GM21825 (cell line): ENCODE measurements around the gene RNU6-1.

Experiments
- ATAC-seq: cut with Tn5 transposase; IDR thresholded peaks from one replicate; pipeline ENCODE4 v1.9.1; 2021; ENCODE audit warnings: mild to moderate bottlenecking, moderate library complexity; ENCODE audit not compliant: unreplicated experiment

Gene RNU6-1

DNA sequence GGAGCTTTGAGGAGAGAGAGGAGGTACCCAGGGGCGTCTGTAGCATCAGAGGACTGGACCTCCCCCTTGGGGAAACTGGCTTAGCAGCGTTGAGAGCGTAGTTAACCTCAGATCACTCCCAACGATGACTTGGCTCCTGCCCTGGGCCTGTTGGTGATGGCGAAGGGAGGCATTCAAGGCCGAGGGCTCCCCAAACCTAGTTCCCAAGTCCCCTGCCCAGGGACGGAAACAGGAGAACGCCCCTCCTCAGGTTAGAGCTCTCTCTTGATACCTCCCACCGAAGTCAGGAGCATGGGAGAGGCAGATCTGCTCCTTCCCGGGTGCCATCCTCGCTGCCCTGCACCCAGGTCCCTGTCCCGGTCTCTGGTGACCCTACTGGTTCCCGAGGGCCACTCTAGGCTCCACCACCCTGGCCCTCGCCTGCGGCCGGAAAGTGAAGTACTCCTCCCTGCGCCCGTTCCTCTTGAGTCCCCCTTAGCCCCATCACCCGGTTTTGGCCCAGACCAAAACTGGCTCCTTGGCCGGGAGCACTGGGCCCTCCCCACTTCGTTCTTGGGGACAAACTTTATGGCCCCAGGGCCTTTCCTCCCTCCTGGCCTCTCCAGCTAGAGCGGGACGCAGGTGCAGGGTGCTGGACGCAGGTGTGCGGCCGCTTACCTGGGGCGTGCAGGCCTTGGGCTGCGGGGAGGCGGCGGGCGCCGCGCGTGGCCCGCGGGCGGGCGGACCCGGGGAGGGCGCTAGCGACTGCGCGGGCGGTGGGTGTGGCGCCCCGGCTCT lies 17.1 kb downstream of the RNU6-1 start:
- ATAC-seq = no peak

DNA sequence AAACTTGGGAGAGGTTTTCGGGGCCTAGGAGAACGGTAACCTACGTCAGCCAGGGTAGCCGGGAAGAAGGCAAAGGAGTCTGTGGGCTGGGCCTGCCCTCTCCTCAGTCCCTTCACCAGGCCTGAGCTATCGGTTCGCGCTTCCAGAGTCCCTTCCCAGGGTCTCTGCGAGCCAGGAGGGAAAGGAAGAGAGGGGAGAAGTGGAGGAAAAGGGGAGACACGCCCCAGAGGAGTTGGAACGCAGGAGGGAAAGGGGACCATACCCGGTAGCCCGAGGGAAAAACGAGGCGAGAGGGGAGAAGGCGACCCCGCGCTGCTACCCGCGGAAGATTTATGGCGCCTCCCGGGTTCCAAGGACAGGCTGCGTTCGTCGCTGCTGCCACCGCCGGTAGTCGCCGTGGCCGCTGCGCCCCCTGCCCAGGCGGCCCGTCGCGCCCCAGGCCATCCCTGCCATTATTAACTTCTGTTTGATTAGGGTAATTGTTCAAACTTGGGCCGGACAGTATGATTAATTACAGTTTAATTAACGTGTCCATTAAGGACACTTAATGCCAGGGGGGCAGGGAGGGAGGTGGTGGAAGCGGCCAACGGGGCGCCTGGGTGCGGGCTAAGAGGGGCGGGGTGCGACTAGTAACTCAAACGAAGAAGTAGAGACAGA lies 17.9 kb downstream of the RNU6-1 start:
- ATAC-seq = no peak

DNA sequence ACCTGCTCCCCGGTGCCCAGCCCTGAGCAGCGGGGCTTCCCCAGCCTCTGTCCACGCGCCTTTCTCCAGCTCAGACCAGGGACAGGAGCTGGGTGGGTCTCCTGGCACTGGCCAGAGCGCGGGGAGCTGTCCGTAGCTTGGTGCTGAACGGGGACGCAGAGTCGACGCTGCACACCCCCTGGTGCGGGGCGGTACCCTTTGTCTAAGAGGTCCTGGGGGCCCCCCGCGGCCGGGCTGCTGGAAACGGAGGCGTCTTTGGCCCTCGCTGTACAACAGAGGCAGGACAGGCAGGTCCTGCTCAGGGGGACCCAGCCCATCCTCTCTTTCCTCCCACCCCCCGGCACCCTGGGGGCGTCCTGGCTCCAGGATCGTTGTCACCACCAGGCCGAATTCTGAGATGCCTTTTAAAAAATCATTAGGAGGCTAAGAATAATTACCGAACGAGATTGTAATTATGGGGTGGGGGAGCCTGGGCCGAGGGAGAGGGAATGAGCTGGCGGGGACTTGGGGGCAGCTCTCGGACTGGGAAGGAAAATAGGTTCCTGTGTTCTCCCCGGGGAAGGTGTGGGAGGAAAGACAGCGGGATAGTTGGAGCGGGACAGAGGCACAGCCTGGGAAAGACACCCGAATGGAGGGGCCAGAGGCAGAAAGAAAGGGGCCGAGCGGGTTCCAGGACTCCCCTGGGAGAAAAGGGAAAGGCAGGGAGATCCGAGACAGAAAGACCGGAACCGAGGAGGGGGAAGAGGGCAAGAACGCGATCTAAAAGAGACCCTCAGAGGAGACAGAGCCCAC lies 18.7 kb downstream of the RNU6-1 start:
- ATAC-seq = no peak

DNA sequence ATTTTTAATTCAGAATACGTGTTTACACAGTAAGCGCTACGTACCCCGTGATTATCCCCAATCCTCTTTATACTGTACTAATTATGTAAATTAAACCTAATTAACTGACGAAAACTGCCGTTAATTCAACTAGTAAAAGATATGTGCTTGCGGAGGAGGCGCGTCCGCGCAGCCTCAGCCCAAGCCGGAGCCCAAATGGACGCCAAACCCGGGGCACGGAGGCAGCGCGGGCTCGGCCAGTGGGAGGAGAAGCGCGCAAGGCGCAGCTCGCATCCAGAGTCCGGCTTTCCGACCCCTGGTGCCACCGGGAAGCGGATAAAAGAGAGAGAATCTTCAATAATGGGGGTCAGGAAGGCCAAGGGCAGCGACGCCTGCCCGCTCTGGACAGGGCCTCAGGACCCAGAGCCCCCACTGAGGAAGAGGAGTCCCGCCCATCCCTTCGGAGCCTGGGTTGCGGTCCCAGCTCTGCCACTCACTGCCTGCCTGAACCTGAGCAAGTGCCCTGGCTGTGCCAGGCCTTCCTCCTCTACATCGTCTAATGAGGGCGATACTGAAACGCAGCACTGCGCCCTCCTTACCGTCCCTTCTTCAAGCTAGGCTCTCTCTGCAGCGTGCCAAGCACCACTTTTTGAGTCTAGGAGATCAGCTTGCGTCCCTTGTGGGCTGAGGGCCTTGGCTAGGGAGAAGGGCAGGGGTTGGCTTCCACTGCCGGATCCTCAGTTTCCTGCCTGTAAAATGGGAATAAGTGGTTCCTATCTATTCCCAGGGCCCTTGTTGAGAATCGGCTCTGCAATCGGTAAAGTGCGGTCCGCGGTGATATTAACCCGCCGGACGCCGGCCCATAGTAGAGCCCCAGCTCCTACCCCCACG lies 19.5 kb downstream of the RNU6-1 start:
- ATAC-seq = no peak

DNA sequence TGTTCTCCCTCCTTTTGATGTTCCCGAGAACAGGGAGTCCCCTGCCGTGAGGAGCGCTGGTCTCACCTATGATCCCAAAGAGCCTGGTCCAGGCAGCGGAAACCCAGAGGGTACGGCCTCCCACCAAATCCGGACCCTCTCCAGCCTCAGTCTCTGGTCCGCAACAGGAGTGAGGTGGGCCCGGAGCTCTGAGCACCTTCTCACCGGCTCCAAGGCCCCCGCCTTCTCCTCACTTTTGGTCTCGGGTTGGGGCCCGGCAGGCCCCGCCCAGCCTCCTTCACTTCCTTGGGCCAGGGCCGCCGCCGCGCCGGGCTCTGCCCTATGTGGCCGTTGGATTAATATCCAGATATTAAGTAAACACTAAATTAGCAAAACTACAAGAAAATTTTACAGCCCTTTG lies 20.2 kb downstream of the RNU6-1 start:
- no peak for ATAC-seq

DNA sequence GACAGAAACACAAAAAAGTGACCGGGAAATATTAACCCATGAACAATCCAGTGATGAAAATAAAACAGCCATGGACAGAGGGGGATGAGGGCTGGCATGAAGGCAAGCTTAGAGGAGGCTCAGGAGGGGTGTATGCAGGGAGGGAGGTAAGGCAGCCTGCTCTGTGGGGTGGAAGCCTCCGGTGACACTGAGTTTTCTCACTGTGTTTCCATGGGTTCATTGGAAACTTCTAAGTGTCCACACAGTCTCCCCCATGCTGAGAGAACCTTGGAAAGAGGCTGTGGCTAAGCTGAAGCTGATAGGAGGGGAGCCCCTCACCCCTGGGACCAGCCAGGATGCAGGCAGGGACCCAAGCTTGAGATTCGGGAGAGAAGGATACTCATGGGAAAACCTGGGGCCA lies 21.4 kb downstream of the RNU6-1 start:
- no peak for ATAC-seq

DNA sequence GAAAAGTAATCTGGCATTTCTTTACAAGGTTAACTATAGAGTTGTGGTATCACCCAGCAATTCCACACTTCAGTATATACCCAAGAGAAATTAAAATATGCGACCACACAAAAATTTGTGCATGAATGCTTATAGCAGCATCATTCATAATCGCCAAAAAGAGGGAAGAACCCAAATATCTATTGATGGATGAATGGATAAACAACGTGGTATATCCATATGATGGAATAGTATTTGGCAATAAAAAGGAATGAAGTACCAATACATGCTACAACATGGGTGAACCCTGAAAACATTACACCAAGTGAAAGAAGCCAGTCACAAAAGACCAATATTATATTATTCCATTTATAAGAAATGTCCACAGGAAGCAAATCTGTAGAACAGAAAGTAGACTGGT lies 23.2 kb downstream of the RNU6-1 start:
- no peak for ATAC-seq

DNA sequence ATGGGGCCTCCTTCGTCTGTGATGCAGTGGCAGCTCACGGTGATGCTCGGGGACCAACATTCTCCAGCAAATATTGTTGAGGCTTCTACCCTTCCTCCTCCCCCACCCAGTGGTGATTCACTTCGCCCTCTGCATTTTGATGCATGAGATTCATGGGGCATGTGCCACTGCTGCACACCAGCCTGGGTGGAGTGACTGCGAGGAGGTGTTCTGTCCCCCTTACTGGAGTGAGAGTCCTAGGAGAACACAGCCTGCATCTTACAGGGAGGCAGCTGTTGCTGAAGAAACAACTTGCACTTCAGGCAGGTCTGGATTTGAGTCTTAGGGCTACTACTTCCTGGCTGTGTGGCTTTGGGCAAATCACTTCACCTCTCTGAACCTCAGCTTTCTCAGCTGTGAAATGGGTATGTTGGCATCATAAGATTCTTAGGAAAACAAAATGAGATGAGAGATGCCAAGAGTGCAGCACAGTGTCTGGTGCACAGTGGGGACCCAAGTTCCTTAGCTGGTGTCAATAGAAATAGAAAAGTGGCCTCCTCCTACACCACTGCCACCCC lies 24.7 kb downstream of the RNU6-1 start:
- ATAC-seq = no peak

DNA sequence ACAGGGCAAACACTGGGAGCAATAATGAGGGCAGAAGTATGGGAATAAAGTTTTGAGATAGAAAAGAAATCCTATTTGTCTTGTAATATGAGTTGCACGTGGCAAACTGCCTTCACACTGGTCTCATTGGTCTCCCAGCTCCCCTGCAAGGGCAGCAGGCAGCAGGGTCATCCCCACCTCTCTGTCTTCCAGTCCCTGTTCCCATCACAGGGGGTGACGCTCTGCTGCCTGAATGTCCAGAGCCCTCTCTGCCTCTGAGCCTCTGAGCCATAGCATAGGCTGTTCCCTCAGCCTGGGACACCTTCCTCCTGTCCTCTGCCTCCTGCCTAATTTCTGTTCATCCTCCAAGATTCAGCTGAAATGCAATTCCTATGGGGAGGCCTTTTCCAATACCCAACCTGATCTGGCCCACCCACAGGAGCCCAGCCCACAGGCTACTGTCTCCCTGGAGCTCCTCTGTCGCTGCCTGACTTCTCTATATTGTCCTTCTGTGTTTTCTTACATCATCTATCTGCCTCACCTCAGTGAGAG lies 26.7 kb downstream of the RNU6-1 start:
- ATAC-seq = no peak

DNA sequence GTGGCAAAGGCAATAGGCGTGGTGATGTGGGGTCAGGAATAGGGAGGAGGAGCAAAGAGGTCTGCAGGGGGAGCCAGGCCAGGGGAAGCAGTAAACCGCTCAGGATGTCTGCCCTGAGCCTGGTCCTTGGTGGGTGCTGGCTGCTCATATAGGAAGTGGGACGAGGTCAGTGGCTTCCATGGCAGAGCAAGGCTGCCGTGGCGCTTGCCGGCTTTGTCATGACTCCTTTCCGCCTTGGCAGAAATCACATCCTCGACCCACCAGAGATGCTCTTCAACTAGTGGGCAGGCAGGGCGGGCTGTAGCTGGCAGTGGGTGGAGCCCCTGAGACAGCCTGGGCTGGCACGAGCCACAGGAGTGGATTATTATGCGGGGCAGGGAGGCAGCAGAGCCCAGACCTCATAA lies 27.6 kb downstream of the RNU6-1 start:
- ATAC-seq = no peak

DNA sequence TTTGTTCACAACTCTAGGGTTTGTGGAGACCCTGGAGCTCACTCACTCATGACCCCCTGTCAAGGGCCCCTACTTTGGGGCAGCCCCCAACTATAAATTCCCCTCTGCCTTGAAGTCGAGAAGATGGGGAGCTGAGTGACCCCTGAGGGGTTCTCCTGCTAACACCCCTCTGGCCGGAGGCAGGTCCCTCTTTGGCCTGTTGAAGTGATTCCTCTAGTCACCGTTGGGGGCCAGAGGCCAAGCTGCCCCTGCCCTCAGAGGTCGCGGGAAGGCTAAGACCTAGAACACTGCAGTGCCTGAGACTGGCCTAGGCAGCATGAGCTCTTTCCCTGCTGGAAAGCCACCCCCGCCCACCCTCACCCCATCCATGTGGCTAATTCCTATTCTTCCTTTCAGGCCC lies 30.0 kb downstream of the RNU6-1 start:
- no peak for ATAC-seq

DNA sequence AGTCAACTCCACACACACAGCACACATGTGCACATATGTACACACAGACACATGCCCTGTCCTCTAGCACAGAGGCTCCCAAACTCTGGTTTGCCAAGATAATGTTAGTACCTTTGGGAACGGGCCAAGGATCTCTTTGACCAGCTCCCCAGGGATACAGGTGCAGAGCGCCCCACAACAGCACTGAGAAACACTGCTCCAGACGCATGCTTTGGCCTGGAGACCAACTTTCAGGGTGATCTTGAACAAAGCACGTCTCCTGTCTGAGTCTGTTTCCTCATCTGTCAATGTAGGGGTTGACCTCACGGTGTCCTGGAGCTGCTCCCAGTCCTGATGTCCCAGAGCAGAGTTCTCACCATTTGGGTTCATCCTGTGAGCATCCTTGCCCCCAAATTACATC lies 30.4 kb downstream of the RNU6-1 start:
- ATAC-seq = no peak

DNA sequence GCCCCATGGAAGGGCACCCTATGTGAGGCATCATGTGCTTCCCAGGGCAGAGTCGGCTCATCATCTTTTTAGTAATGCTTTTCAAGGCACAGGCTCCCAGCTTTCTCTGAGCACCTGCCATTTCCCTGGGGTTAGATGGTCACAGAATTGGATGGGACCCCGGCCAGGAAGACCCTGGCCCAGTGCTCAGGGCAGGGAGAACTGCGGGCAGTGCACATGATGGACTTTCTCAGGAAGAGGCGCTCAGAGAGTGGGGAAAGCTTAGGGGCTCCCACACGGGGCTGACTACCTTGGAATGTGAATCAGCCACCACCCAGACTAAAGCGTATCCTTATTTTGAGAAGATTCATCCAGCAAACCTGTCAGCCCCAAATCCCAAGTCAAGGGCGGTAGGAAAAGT lies 31.0 kb downstream of the RNU6-1 start:
- no peak for ATAC-seq

DNA sequence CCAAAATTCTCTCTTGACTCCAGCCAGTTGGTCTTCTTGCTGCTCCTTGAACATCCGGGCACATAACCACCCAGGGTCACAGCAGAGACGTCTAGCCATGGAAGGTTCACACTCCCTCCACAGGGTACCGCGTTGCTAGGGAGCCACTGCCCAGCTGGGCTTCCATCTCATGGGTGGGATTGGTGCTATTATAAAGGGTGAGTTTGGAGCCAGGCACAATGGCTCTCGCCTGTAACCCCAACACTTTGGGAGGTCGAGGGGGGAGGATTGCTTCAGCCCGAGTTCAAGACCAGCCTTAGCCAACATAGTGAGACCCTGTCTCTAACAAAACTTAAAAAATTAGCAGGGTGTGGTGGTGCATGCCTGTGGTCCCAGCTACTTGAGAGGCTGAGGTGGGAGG lies 32.0 kb downstream of the RNU6-1 start:
- ATAC-seq = no peak

DNA sequence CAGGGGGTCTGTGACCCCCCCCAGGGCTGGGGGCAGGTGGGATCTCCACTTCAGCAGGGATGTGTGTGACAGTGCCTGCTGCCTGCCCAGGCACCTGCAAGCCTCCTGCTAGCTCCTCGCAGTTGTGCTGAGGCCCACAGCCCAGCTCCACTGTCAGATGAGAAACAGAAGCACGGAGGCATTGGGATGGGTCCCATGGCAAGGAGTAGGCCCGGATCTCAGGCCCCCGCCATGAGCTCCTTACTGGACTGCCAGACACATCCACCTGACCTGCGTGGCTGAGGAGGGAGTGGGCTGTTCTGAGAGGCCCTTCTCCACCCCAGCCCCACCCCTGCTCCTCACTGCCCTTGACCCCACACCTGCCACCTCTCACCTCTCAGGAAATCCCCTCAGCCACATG lies 32.7 kb downstream of the RNU6-1 start:
- ATAC-seq = no peak

DNA sequence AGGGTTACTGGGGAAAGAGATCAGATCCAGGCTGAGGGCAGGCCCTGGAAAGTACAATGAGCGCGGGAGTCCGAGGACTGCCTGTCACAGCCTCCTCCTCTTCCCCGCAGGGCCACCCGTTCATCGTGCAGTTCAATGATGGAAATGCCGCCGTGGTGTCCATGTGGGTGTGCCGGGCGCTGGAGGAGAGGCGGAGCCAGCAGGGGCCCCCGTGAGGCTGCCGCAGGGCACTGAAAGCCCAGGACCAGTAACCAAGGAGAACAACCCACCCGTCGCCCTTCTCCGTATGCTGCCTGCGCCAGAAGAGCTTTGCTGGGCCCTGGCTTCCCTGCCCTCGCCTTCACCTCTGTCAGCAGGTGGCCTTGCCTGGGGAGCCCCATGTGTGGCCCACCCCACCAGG lies 33.3 kb downstream of the RNU6-1 start:
- no peak for ATAC-seq

DNA sequence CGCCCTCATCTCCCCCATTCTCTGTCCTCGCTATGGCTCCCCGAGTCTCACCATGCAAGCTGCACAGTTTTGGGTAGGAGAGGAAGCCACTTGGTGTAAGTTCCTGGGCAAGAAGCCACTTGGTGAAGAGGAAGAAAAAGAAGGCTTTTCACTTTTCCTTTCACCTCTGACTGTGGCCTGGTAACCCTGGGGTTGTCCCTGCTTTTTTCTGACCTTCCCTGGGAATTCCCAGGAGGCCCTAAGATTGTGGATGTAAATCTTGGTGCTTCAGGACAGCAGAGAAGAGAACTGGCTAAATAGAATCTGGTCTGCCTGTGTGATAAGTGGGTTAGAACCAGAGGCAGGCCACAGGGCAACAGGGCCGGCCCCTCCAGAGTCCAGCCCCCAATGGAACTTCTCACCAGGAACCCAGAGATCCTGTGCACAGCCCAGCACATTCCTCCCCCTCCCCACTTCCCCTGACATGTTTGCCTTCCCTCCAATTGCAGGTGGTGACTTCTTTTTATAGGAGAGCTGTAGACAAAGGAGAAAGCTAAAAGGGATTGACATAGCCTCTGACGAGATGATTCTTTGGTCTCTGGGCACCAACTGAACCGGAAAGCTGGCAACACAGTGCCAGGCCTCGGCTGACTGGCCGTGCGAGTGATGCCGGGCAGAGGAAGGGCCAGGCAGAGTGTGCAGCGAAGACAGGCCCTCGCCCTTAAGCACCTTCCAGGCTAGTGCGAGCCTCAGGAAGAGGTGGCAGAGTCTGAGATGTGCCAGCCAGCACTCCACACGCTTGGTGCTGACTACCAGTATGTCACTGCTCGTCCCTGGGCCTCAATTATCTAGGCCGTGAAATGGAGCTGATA lies 34.0 kb downstream of the RNU6-1 start:
- no peak for ATAC-seq

DNA sequence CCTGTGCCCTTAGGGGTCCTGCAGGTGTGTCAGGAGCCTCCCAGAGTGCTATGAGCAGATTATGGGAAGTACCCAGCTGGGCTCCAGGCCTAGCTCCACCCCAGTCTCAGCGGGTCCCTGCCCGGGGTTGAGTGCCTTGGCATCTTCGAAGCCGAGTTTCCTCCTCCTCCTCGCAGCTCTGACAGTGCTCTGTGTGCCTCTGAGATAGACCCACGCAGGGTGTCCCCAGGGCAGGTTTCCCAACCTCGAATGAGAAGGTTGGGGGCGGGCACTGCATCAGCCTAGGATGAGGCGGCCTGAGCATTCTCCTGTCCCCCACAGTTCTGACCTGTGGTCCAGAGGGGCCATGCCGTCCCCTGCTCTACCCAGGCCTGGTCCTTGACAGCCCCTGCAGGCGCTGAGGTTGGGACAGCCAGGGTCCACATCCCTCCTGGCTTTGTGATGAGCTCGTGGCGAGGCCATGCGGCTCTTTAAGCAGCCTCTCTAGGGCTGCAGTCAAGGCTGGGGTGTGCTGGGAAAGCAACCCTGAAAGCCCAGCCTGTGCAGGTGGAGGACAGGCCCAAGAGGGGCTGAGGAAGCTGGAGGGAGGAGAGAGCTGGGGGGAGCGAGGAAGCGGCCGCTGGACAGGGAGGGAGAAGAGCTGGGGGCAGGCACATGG lies 34.7 kb downstream of the RNU6-1 start:
- no peak for ATAC-seq
